ENCODE results near the gene TMEM165.
"Not testable (repeated sequence)": the region's sequence is repeated elsewhere in the genome, so short reads cannot be mapped to it uniquely, and the experiment has no call there.

The TMEM165 gene

GRCh38 chr4:55395529-55396307, at the start of gene TMEM165:
TSS of gene TMEM165 (plus strand) at chr4:55395957. CDS start at chr4:55396190, 233 bp downstream.
- DNase-seq (ENCODE audit: low read depth), result no peak

GRCh38 chr4:55345980-55346850, 49.5 kb upstream of the TMEM165 start, which contains the start of gene SRD5A3:
TSS of gene SRD5A3 (plus strand) at chr4:55346242. CDS start at chr4:55346337, 95 bp downstream.
- no peak for DNase-seq (ENCODE audit: low read depth)

GRCh38 chr4:55346851-55347255, 48.9 kb upstream of the TMEM165 start:
- DNase-seq (ENCODE audit: low read depth), result no peak

- DNase-seq (ENCODE audit: low read depth), result no peak
Measured at GRCh38 chr4:55347610-55348228, 48.0 kb upstream of the TMEM165 start.

GRCh38 chr4:55348466-55348865, 47.3 kb upstream of the TMEM165 start:
- DNase-seq (ENCODE audit: low read depth), result no peak

GRCh38 chr4:55350870-55351269, 44.9 kb upstream of the TMEM165 start:
- not testable (repeated sequence) for DNase-seq (ENCODE audit: low read depth)

GRCh38 chr4:55351824-55352223, 43.9 kb upstream of the TMEM165 start:
- no peak for DNase-seq (ENCODE audit: low read depth)

GRCh38 chr4:55352726-55353125, 43.0 kb upstream of the TMEM165 start:
- DNase-seq (ENCODE audit: low read depth), result no peak

- not testable (repeated sequence) for DNase-seq (ENCODE audit: low read depth)
Measured at GRCh38 chr4:55353228-55353747, 42.5 kb upstream of the TMEM165 start.

GRCh38 chr4:55354648-55355047, 41.1 kb upstream of the TMEM165 start:
- no peak for DNase-seq (ENCODE audit: low read depth)

- no peak for DNase-seq (ENCODE audit: low read depth)
Measured at GRCh38 chr4:55355555-55355954, 40.2 kb upstream of the TMEM165 start.

- DNase-seq (ENCODE audit: low read depth), result no peak
Measured at GRCh38 chr4:55356991-55357461, 38.7 kb upstream of the TMEM165 start.

- no peak for DNase-seq (ENCODE audit: low read depth)
Measured at GRCh38 chr4:55358246-55358645, 37.5 kb upstream of the TMEM165 start.

- peak; percentile 87 for DNase-seq (ENCODE audit: low read depth)
Measured at GRCh38 chr4:55358668-55359067, 37.1 kb upstream of the TMEM165 start.

- DNase-seq (ENCODE audit: low read depth), result peak; percentile 65
Measured at GRCh38 chr4:55359397-55359916, 36.3 kb upstream of the TMEM165 start.

GRCh38 chr4:55362938-55363337, 32.8 kb upstream of the TMEM165 start:
- DNase-seq (ENCODE audit: low read depth), result not testable (repeated sequence)

GRCh38 chr4:55363691-55364351, 31.9 kb upstream of the TMEM165 start:
- DNase-seq (ENCODE audit: low read depth), result no peak

- DNase-seq (ENCODE audit: low read depth), result no peak
Measured at GRCh38 chr4:55364691-55365344, 30.9 kb upstream of the TMEM165 start.

- DNase-seq (ENCODE audit: low read depth), result no peak
Measured at GRCh38 chr4:55365345-55365728, 30.4 kb upstream of the TMEM165 start.

GRCh38 chr4:55366621-55367020, 29.1 kb upstream of the TMEM165 start:
- no peak for DNase-seq (ENCODE audit: low read depth)

Measured in GM04503 (cell line).